ENCODE measurements around the gene NUFIP2. TPM values are rescaled to one million over a fixed set of nuclear protein-coding genes. Genes with fewer than 3 reads are reported as not detected.
"Not testable (repeated sequence)": the region's sequence is repeated elsewhere in the genome, so short reads cannot be mapped to it uniquely, and the experiment has no call there.

The NUFIP2 gene
- total and polyA plus RNA-seq, 5 experiments from 2014 or later: 9.2 to 89.3 (median 11.9) TPM

- DNase-seq: no peak
- Mint-ChIP-seq H3K27ac (peak overlapping the region in 1 of 10 donors; percentile 12), H3K27me3 (no peaks in the 10 kb centered on the region), H3K4me3 (no peak overlapping the region), H3K36me3 (no peaks in the 10 kb centered on the region), H3K9me3 (no peaks in the 10 kb centered on the region), H3K4me1 (peaks cover 0 to 2% (median 0%) of the 10 kb centered on the region in 4 donors)
- POLR2A ChIA-PET: interaction anchor here (0.6 to 0.7 kb wide), 3 partner anchors 18 to 819 kb away, joined by 3 to 5 read pairs (median 3); partner anchors contain the start of gene SLC46A1
- no peak for ATAC-seq
These were observed 68.6 kb downstream of the NUFIP2 start for GRCh38 chr17:29225396-29225795.

GRCh38 chr17:29221338-29221737 lies 72.6 kb downstream of the NUFIP2 start:
- POLR2A ChIA-PET, ATAC-seq, H3K9me3 Mint-ChIP-seq, H3K4me3 Mint-ChIP-seq, DNase-seq, H3K27ac Mint-ChIP-seq, H3K4me1 Mint-ChIP-seq, H3K36me3 Mint-ChIP-seq, H3K27me3 Mint-ChIP-seq: not testable (repeated sequence)

- Mint-ChIP-seq H3K4me3 (peak overlapping the region in 1 of 10 donors; percentile 29), H3K4me1 (peaks cover 6 to 8% (median 7%) of the 10 kb centered on the region in 4 donors), H3K27ac (no peak overlapping the region), H3K27me3 (no peaks in the 10 kb centered on the region), H3K36me3 (no peaks in the 10 kb centered on the region), H3K9me3 (no peaks in the 10 kb centered on the region)
- peak; percentile 99 for ATAC-seq
- POLR2A ChIA-PET: interaction anchor here (1.3 to 2.0 kb wide), 2 partner anchors 71 to 95 kb away, joined by 4 to 15 read pairs; no protein-coding TSS in a partner anchor
- peak; percentile 44 to 85 (median 66) for DNase-seq
These were observed 74.4 kb downstream of the NUFIP2 start for GRCh38 chr17:29219378-29220047.

DNA sequence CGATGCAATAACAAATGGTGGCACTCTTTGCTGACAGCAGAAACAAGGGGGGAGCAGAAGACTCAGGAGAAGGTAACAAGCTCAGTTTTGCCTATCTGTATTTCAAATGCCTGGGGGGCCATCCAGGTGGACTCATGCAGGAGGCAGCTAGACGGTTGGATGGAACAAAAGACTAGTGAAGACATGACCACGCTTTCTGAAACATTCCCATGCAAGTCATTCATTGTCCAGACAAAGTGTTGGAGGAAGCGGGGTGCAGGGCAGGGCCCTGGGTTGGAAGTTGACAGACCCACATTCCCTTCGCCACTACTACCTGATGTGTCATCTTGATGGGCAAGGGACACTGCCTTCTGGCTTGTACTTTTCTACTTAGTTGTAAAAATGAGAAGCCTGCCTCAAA lies 77.1 kb downstream of the NUFIP2 start:
- Mint-ChIP-seq H3K4me1 (peaks cover 6 to 8% (median 7%) of the 10 kb centered on the region in 4 donors), H3K36me3 (no peaks in the 10 kb centered on the region), H3K9me3 (no peaks in the 10 kb centered on the region), H3K27me3 (no peaks in the 10 kb centered on the region), H3K27ac (no peak overlapping the region), H3K4me3 (no peak overlapping the region)
- ATAC-seq (no peak), DNase-seq (no peak)
- POLR2A ChIA-PET: interaction anchor here (1.4 kb wide), 1 partner anchor 25 kb away, joined by 3 read pairs; no protein-coding TSS in a partner anchor

GRCh38 chr17:29216181-29216580 lies 77.8 kb downstream of the NUFIP2 start:
- ATAC-seq (no peak), DNase-seq (no peak)
- POLR2A ChIA-PET: interaction anchor here (1.4 kb wide), 1 partner anchor 25 kb away, joined by 3 read pairs; no protein-coding TSS in a partner anchor
- Mint-ChIP-seq H3K36me3 (no peaks in the 10 kb centered on the region), H3K27ac (no peak overlapping the region), H3K27me3 (no peaks in the 10 kb centered on the region), H3K4me1 (peaks cover 6 to 8% (median 7%) of the 10 kb centered on the region in 4 donors), H3K4me3 (no peak overlapping the region), H3K9me3 (no peaks in the 10 kb centered on the region)

- Mint-ChIP-seq H3K4me3 (no peak overlapping the region), H3K4me1 (peaks cover 6 to 8% (median 7%) of the 10 kb centered on the region in 4 donors)
- ATAC-seq: no peak
These were observed 78.2 kb downstream of the NUFIP2 start for GRCh38 chr17:29215717-29216116.

GRCh38 chr17:29215174-29215573 lies 78.8 kb downstream of the NUFIP2 start:
- Mint-ChIP-seq H3K36me3 (no peaks in the 10 kb centered on the region), H3K27ac (no peak overlapping the region), H3K9me3 (no peaks in the 10 kb centered on the region), H3K4me3 (no peak overlapping the region), H3K4me1 (peaks cover 6 to 8% (median 7%) of the 10 kb centered on the region in 4 donors), H3K27me3 (no peaks in the 10 kb centered on the region)
- DNase-seq (no peak), ATAC-seq (no peak)
- POLR2A ChIA-PET: no interaction called here

More at GRCh38 chr17:29215717-29216116, 78.2 kb downstream of the NUFIP2 start:
- no peak for DNase-seq
- no peak overlapping the region for H3K27ac Mint-ChIP-seq
- POLR2A ChIA-PET: interaction anchor here (1.4 kb wide), 1 partner anchor 24 kb away, joined by 3 read pairs; no protein-coding TSS in a partner anchor
- no peaks in the 10 kb centered on the region for H3K27me3 Mint-ChIP-seq
- no peaks in the 10 kb centered on the region for H3K9me3 Mint-ChIP-seq
- no peaks in the 10 kb centered on the region for H3K36me3 Mint-ChIP-seq

DNA sequence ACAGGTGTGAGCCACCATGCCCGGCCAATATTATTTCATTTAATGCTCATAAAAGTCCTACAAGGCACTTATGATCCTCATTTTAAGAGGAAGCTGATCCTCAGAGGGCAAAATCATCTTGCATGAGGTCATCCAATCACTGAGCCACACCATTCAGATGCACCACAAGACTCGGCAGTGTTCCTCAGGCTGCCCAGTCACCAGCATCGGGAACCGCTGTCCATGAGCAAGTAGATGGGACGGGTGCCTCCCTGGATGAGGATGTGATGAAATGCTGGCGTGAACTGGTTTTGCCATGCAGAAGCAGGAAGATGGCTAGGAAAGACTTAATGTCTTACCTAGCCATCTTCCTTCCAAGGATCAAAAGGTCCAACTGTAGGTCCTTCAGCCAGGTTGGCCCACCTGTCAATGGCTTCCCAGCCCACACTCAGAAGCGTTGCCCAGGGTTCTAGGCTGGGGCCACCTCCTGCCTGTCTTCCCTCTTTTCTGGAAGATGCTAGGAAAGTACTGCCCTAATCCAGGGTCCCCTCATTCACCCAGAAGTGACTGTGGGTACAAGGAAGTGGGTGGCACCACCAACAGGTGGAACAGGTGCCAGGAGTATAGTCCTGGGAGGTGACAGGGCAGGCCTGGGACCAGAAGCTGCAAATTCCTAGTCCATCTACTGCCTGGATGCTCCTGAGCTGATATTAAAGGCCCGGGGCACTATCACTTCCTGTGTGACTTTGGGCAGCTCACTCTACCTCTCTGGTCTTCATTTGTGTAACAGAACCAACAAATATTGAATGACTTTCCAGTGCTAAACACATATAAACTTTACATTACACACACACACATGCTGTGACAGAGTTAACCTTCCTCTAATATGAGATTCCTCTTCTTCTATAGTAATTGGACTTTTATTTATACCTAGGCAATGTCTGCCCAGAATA lies 79.5 kb downstream of the NUFIP2 start:
- no peak for DNase-seq
- H3K36me3 Mint-ChIP-seq: no peaks in the 10 kb centered on the region

GRCh38 chr17:29212681-29213121 lies 81.2 kb downstream of the NUFIP2 start:
- DNase-seq (no peak), ATAC-seq (no peak)
- no peaks in the 10 kb centered on the region for H3K36me3 Mint-ChIP-seq
- POLR2A ChIA-PET: no interaction called here
- no peaks in the 10 kb centered on the region for H3K27me3 Mint-ChIP-seq
- no peak overlapping the region for H3K4me3 Mint-ChIP-seq
- peaks cover 0 to 2% (median 0%) of the 10 kb centered on the region in 4 donors for H3K4me1 Mint-ChIP-seq
- no peaks in the 10 kb centered on the region for H3K9me3 Mint-ChIP-seq
- H3K27ac Mint-ChIP-seq: no peak overlapping the region

More for the DNA sequence above, 79.5 kb downstream of the NUFIP2 start:
- H3K27ac Mint-ChIP-seq: no peak overlapping the region
- H3K4me1 Mint-ChIP-seq: peaks cover 2 to 5% (median 3%) of the 10 kb centered on the region in 4 donors
- POLR2A ChIA-PET: no interaction called here
- ATAC-seq: no peak
- H3K4me3 Mint-ChIP-seq: no peak overlapping the region
- no peaks in the 10 kb centered on the region for H3K27me3 Mint-ChIP-seq
- no peaks in the 10 kb centered on the region for H3K9me3 Mint-ChIP-seq

DNA sequence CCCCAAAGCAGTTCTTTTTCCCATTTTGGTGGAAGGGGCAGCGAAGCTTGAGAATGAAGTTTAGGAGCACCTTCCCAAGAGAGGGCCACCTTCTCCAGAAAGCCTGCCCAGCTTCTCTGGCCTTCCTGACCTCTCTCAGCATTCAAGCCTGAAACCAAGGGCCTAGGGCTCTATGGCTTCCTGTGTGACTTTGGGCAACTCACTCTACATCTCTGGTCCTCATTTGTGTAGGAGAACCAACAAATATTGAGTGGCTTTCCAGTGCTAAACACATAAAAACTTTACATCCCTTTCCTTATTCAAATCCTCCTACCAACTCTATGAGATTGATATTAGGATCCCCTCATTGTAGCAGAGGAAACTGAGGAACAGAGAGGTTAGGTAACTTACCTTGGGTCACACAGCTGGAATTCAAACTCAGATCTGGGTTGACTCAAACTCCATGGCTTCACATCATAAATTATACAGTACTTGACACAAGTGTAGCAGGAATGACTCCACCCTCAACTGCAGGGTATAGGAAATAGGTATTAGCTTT lies 81.8 kb downstream of the NUFIP2 start:
- Mint-ChIP-seq H3K4me1 (peaks cover 0 to 2% (median 0%) of the 10 kb centered on the region in 4 donors), H3K4me3 (no peak overlapping the region), H3K27me3 (no peaks in the 10 kb centered on the region), H3K36me3 (no peaks in the 10 kb centered on the region), H3K27ac (no peak overlapping the region), H3K9me3 (no peaks in the 10 kb centered on the region)
- ATAC-seq (no peak), DNase-seq (no peak)
- POLR2A ChIA-PET: no interaction called here

DNA sequence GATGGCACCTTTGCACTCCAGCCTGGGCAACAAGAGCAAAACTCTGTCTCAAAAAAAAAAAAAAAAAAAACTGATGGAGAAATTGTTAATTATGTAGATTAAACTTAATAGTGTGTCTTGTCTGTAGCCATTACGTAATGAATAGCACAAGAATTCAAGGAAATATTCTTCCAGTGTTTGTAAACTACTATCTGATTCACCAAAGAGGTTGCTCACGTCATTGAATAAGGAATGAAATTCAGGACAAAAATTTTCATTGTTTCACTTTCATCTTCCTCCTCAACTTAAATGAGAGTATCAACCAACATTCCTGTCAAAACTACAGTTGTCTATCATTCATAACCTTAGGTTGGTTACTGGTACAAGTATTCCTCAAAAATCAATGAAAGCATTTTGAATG lies 83.1 kb downstream of the NUFIP2 start:
- H3K27me3 Mint-ChIP-seq: no peaks in the 10 kb centered on the region
- H3K4me1 Mint-ChIP-seq: no peaks in the 10 kb centered on the region
- ATAC-seq (no peak), DNase-seq (no peak)
- POLR2A ChIA-PET: no interaction called here
- H3K27ac Mint-ChIP-seq: no peak overlapping the region
- H3K36me3 Mint-ChIP-seq: no peaks in the 10 kb centered on the region
- no peaks in the 10 kb centered on the region for H3K9me3 Mint-ChIP-seq
- no peak overlapping the region for H3K4me3 Mint-ChIP-seq

- Mint-ChIP-seq H3K27ac (no peak overlapping the region), H3K27me3 (peaks cover 2 to 9% (median 4%) of the 10 kb centered on the region in 5 donors), H3K9me3 (no peaks in the 10 kb centered on the region), H3K4me1 (no peaks in the 10 kb centered on the region), H3K4me3 (no peak overlapping the region), H3K36me3 (no peaks in the 10 kb centered on the region)
- ATAC-seq (no peak), DNase-seq (no peak)
- POLR2A ChIA-PET: no interaction called here
These were observed 84.9 kb downstream of the NUFIP2 start for GRCh38 chr17:29209073-29209472.
